Stimulated activated CD8-positive, alpha-beta memory T cell treated with anti-CD3 and anti-CD28 coated beads, Interleukin-12 subunit alpha, Interleukin-12 subunit beta, amount 100 ng/mL, for 24 hours (primary cell): ENCODE results near the gene LRRC8B.
"Not testable (repeated sequence)": the region's sequence is repeated elsewhere in the genome, so short reads cannot be mapped to it uniquely, and the experiment has no call there.

Experiments used
- DNase-seq: peaks from one replicate; pipeline ENCODE4 v3.0.0-alpha.2; 2020; ENCODE audit errors: extremely low read depth

Gene LRRC8B

DNA sequence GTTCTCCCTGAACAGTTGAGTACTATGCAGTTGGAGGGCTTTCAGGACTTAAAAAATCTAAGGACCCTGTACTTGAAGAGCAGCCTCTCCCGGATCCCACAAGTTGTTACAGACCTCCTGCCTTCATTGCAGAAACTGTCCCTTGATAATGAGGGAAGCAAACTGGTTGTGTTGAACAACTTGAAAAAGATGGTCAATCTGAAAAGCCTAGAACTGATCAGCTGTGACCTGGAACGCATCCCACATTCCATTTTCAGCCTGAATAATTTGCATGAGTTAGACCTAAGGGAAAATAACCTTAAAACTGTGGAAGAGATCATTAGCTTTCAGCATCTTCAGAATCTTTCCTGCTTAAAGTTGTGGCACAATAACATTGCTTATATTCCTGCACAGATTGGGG lies 59.6 kb downstream of the LRRC8B start:
- no peak for DNase-seq

DNA sequence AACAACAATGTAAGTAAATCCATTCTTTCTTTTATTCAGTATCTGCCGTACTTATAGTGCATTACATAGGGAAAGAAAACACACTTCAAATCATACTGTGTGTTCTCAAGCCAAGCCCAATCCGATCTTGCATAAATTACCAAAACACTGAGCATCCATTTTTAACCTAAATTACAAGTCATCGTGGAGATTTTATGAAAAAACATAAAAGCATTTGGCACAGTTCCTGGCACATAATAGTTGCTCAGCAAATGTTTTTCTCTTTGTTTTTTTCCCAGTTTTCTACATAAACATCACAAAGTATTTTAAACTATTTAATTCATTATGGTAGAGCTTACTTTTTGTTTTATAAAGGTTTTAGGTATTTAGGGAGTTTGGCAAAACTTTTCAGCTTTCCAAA lies 60.2 kb downstream of the LRRC8B start:
- DNase-seq = no peak

DNA sequence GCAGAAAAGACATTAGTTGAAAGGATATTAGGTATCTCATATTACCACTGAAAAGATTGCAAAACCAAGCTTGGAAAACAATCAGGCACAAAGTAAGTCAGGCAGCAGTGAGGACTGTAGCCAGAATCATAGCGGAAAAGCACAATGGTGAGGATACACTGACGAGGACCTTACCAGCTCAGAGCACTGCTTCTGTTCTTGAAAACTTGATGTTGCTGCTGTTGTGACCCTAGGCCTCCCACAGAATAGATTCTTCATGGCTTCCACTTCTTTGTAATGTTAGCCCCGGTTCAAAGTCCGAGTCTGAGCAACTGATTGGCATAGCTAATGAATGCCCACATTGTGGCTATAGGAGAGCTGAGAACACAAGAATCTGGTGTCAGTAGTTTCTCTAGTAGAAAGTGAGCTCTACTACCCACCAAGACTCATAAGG lies 63.1 kb downstream of the LRRC8B start:
- no peak for DNase-seq

DNA sequence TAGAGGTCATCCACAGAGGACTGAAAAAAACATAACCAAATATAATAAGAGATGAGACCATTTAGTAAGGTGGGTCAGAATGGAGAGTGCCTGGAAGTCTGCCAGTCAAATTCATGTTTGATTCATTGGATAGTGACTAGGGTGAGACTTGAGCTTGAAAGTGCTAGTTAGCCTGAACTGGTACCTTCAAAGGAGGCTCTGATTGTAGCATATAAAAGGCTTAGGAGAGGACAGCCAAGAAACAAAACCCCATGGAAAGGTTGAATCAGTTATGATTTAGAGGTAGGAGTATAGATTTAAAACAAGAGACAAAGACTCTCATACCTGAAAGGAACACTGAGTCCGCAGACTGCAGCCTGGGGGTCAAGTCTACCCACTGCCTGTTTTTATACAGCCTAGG lies 63.9 kb downstream of the LRRC8B start:
- DNase-seq = no peak

DNA sequence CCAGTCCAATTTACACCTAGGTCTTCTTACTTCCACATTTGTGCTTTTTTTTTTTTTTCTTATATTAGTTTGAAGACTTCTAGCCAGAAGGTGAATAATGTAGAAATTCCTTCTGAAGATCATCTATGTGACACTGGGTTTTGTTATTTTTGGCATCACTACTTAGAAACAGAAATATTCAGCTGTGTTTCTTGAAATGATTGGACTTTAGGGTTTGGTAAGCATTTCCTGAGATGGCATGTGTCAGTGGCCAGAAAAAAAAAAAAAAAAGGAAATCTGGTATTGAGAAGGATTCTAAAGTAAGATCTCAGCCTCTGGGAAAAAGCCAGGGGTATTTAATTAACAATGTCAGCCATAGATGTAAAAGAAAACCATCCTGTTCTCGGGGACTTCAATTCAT lies 64.9 kb downstream of the LRRC8B start:
- DNase-seq = no peak

DNA sequence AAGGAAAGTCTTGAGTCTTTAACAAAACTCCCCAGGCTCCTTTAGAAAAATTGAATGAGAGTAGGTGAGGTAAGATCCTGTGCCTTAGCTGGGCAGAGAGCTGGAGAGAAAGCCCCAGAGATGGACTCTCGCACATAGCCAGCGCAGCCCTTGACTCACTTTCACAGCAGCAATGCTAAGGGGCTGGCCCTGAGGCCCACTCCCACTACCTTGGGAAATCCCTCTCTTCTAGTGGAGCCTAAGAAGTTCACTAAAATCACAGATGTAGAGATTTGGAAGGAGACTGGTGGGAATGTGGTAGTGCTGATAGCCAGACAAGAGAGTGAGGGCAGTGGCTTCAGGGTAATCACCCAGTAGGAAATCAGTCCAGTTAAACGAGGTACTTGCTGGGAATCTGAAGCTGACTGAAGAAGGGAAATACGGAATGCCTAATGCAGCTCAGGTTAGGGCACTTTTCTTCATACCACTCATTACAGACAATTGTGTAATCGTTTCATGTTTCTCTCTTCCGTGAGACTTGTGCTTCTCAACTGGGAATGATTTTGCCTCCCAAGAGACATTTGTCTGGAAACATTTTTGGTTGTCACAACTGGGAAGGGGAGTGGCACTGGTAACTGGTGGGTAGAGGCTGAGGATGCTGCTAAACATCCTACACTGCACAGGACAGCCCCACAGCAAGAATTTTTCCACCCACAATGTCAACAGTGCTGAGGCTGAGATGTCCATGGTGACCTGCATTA lies 65.9 kb downstream of the LRRC8B start:
- DNase-seq = no peak

DNA sequence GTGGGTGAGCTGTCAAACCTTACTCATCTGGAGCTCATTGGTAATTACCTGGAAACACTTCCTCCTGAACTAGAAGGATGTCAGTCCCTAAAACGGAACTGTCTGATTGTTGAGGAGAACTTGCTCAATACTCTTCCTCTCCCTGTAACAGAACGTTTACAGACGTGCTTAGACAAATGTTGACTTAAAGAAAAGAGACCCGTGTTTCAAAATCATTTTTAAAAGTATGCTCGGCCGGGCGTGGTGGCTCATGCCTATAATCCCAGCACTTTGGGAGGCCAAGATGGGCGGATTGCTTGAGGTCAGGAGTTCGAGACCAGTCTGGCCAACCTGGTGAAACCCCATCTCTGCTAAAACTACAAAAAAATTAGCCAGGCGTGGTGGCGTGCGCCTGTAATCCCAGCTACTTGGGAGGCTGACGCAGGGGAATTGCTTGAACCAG lies 68.3 kb downstream of the LRRC8B start:
- not testable (repeated sequence) for DNase-seq

DNA sequence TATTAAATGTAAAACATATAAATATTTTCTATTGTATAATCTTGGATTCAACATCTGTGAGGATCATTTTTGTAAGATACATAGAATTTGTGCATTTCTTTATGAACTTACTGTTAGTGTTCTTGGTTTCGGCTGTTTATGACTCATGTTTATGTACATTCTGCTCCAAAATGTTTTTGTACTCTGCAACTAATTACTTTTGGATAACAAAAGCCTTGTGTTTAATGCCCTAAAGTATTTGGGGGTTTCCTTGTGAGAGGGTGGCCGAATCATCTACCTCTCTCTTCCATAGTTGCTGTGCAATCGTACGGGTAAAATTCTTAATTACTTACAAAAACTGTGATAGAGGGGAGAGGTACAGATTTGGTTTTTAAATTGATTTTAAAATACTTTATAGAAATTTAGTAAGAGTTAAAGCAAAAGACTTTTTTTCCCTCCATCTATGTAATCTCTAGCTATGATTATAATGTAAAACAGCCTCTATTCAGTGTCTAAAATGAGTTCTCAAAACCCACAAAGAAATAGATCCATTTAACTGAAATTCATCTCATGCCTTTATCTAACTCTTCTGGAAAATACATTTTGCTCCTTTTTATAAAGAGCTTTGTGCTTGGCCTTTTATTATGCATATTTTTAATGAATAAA lies 69.6 kb downstream of the LRRC8B start:
- no peak for DNase-seq

DNA sequence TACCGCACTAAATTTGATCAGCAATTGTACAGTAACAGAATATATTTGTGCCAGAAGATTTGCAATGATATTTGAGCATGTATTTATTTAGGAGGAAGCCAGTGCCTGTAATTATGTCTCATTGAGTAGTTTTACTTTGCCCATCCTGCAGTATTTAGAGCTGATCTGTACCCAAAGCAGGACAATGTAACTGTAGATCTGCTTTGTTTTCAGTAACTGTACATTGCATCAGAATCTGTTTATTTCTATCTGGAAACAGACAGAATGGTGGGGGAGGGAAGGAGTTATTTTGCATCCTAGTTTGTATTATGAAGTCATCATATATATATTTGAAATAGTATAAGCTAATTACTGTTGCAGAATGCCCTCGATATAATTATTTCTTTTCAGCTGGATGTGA lies 72.1 kb downstream of the LRRC8B start:
- DNase-seq = no peak

DNA sequence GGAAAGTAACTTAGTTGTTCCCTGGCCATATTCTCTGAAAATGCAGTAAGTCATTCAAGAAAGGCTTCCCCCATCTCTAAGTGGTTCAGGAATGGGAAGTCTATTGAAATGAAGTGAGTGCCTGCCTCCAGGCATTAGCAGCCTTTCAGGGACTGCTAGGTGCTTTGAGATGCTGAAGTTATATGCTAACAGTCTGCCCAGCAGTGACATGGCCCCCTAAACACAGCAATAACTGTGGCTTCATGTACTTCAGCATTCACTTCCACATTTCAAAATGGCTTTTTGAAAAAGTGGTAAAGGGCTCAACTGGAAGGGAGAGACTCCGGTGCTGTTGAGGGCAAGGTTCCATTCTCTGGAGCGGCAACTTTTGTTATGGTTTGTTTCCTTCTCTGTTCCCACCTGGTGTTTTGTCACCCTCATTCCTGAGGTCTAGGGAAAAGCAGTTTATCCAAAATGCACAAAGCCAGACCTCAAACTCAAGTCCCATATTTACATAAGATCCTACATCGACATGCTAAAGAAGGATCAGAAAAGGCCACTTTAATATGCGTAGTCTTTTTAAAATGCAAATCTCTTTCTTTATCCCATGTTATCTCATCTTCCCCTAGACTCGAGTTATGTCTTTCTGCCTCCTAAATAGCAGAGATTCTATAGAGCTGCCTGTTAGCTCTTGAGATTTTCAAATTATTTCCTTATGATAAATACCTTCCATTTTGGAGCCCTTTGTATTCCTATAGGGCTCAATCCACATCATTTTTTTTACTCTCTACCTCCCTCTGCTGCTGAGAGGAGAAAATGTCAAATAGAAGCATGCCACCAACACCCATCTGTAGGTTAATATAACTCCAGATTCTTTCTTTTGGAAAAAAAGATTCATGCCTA lies 74.1 kb downstream of the LRRC8B start:
- no peak for DNase-seq

DNA sequence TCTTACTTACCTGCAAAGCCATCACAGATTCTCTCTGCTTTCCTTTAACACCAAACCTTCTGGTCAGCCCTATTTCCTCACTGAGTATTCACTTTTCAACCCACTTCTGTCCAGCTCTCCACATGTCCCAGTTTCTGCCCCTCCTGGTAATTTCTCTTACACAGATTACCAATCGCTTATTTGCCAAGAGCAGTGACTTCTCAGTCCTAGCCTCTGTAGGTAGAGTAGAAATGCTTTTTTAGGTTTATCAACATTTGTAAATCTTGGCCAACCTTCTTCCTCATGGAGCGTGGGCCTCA lies 74.7 kb downstream of the LRRC8B start:
- DNase-seq = no peak

DNA sequence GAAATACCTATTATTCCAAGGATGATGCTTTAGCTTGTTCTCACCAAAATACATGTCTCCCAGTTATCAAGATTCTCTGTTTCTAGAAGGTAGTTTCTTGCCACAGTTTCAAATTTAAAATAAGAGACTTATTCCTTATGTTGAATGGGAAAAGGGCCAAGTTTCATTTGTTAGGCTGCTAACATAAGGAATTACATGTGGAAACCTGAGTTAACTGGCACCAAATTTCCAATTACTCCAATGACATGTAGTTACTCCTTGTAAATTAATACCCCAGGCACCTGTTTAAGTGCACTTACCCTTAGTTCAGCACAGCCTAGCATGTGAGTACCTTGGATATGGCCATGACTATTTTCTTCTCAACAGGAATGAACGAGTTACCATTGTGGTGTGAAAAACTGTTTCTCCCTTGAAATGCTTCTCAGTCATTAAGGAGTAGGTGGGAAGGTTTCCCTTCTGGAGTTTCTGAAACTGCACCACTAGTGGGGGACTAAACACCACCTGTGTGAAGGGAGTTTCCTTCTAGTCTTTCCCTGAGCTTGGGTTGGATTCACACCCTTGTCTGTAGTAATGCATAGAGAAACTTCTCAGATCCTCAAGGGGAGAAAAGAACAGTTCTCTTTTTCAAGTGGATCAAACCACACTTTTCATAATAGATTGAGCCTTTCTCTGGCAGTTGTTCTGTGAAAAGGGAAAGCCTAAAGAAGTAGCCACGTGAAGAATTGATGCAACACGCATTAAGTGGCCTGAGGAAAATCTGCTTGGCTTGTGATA lies 76.0 kb downstream of the LRRC8B start:
- DNase-seq = no peak

DNA sequence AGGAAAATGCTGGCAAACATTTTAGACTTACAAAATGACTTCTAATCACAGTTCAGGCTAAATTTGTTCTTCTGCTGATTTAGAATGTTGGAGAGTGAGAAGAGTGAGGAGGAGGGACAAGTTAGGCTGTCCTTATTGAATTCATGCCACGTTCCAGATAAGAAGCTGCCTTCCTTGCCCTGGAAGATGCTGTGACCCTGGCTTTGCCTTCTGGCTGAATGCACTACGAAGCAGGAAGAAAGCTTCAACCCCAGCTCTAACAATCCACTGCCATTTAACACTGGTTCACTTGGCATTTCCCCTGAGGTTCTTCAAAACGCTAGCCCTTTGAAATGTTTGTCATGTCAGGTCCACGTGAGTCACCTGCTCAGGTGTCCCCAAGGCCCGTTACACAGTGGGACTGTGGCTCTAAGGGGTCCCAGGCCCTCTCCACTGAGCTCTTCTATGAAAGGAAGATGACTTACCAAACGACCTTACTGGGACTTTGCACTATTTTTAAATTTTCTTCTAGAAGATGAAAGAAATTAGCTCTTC lies 78.3 kb downstream of the LRRC8B start:
- DNase-seq = no peak

DNA sequence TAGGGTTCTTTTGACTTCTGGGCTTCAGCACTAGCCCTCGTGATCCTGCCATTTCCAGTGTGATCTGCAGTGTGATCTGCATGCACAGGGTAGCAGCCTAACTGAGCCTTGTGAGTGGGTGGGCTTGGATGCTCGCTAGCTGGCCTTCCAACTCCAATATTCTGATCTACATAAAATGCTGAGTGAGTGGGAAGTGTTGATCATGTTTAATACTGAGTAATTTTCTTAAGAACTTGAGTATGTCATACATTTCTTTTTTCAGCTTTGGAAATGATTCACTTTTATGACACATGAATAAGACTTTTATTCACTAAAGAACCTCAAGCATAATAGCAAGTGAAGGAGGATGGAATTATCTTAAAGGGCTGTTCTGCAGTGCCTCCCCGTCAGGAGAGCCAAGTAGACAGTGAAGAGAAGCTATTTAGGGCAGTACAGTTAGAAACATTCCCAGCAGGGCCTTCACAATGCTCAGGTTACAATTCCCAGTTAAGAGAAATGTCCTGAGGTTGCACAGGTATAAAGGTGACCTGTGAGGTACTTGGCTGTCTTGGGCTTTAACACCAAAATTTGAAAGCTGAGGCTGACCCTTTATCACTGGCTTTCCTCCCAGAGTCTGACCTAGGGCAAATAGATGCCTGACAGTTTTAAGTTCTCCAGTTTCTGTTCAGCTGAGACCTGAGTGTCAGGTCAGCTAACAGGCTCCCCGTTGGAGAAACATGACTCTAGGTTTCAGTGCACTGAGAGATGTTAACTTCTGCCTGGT lies 79.2 kb downstream of the LRRC8B start:
- no peak for DNase-seq

DNA sequence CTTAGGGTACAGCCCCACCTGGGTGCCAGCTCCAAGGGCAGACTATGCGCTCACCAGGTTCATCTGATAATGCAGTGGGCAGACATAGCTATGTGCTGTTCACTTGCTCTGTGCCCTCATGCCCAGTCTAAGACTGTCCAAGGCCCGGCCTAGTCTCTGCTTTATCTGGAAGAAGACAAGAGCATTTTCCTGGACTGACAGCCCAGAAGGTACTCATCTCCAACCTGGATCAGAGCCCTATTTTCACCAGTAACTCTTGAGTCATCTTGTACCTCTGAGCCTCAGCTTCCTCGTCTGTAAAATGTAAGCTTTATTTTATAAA lies 79.7 kb downstream of the LRRC8B start:
- no peak for DNase-seq

DNA sequence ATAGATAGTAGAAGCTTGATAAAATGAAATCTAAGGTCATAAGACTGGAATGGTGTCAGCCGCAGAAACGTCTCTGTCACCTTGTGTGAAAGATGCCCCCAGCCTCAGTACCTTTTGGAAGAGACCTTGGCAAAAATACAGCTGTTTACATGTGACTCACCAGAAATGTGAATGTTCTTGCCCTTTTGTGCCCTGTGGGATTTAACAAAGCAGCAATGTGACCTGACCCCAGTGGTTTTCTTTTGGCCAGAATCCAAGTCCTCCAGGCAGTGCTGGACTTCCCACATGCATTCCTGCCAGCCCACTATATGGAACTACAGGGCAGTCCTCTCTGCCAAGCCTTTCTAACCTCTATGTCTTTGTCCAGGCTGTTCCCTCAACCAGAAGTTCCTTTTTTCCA lies 81.1 kb downstream of the LRRC8B start:
- no peak for DNase-seq

DNA sequence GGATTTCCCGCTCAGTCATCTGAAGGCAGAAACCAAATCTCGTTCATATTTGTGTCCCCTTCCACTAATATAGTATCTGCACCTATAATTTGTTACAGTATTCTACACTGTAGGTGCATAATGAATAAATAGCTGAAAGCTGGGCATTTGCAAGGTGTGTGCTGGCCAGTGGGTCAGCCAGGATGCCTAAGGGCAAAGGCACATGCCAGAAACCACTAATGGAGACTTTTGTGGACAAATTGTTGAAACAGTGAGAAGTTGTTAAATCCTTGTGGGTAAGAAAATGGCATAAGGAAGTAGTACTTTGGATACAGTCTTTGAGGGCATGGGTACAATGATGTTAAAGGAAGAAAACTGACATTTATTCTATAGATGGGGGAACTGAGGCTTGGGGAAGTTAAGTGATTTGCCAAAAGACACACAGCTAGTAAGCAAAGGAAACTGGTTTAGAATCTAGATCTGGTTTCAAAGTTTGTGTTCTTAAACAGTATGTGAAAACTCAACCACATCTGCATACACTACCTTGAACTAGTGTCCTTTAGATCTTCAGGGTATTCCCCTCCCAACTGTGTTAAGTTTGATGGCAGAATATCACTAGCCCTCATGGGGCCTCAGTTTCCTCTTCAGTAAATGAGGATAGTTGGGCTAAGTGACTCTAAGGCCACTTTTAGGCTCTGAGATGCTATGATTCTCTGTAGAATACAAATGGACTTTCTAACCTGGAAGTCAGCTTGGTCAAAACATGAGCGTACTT lies 81.8 kb downstream of the LRRC8B start:
- DNase-seq = no peak

DNA sequence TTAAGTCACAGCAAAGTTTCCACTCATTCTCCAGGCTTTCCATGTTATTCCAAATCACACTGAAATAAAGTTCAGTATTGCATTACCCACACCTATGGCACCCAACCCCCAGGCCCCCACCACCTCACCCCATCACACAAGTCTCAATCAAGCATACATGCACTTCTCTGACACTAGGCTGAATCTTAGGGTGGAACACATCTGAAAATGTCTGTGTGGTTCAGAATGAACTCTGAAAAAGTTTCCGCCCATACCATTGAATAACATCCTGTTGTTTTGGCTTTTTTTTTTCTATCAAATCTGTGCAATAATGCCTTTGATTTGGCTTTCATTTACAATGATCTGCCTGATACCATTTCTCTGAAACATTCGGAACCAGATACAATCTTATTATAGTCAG lies 82.5 kb downstream of the LRRC8B start:
- no peak for DNase-seq

DNA sequence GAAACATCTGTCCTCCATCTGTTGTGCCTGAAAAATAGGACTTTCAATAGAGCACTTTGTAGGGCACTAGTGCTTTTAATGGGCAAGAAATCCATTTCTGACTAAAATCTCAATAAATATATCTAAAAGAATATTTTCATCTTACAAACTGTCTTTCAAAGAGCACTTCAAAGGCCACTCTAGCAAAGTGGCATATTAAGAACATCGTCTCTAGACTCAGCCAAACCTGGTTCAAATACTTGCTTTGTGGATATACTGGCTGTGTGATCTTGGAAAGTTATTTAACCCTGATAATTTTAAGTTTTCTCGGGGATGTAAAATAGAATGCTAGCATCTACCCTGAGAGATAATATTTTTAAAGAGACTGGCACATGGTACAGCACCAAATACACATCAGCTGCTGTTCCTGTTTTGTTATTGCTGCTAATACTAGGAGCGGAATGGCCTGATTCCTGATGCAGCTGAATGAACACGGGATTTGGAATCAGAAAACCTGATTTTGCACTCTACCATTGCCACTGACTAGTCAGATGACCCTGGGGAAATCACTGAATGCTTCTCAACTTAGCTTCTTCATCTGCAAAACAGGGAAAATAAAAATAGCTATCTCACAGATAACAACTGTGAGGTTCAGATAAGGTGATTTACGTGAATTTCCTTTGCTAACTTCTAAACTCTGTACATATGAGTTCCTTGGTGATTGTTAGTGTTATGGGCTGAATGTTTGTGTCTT lies 83.1 kb downstream of the LRRC8B start:
- DNase-seq = no peak
